RPMI8226 (cell line): ENCODE measurements around the gene NCR3LG1.
A peak's percentile ranks its signal among the peaks of the same experiment; 100 is the strongest.

Source experiments
- DNase-seq: peaks from one replicate; pipeline ENCODE4 v3.0.0-alpha.2; 2015

NCR3LG1 gene

DNA sequence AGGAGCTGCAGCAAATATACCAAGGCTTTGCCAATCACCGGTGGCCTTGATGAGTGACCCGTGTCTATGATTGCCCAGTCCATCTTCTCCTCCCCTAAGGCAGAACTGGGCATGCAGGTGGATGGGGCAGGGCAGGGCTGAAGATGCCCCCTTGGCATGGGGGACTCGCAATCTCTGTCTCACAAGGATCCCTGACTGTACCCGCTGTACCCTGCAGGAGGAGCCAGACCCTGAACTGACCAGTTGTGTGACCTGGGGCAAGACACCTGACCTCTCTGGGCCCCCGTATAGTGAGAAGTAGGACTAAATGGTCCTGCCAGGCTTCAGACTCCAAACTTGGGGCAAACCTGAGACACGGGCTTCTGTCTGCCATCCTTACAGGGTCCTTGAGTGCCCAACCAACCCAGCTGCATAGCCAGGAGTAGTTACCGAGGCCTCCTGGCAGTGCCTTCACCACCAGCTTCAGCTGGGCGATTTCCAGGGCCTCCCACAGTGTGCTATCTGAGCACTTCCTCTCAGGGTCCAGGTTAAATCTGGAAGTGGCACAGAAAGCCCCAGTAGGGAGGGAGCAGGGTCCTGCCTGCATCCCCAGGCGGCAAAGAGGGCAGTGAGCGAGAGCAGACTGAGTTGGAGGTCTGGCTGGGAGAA, 43.3 kb downstream of the NCR3LG1 start:
- DNase-seq, result no peak

DNA sequence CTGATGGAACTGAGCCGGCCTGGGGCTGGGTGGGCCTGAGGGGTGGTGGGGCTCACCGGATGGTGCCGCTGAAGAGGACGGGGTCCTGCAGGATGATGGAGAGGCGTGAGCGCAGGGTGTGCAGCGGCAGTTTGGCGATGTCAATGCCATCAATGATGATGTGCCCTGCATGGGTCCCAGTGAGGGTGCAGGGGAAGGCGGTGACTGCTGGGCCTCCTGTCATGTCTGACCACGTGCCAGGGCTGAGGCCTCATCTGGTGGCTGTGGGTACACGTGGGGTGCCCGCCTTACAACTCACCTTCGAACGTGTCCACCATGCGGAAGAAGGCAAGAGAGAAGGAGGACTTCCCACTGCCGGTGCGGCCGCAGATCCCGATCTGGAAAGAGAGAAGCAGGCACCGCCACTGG, 44.0 kb downstream of the NCR3LG1 start:
- DNase-seq, result no peak

DNA sequence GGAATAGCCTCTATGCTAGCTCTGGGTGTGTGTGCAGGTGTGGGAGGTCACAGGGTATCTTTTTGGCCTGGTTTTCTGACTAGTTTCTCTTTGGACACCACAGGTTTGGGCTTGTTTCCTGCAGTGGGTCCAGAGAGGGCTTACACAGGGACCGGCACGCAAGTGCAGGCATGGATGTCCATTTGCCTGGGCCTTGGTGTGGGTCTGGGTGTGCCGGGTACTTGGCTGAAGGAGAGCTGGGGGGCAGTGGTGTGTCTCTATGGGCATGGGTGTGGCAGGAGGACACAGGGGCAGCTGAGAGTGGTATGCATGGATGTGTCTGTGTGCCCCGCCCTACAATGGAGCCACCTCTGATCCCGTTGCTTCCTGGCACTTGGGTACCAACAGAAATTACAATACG, 44.4 kb downstream of the NCR3LG1 start:
- no peak for DNase-seq

GRCh38 chr11:17396598-17397310, 45.2 kb downstream of the NCR3LG1 start:
- DNase-seq, result no peak

GRCh38 chr11:17397311-17398002, 45.9 kb downstream of the NCR3LG1 start:
- no peak for DNase-seq

DNA sequence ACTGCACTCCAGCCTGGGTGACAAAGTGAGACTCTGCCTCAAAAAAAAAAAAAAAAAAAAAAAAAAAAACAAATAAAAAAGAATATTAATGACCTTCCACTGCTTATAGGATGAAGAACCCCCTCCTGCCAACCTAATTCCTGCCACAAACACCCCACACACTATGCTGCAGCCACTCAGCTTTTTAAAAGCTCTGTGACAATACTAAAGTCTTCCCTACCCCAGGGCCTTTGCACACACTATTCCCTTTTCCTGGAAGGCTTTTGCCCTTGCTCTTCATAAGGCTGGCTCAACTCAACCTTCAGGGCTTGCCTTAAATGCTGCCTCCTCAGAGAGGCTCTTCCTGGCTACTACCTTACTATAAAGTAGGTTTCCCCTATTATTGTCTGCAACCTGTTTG, 47.6 kb downstream of the NCR3LG1 start:
- no peak for DNase-seq

- DNase-seq, result peak; percentile 57
Measured at GRCh38 chr11:17400048-17400775, 48.6 kb downstream of the NCR3LG1 start.

DNA sequence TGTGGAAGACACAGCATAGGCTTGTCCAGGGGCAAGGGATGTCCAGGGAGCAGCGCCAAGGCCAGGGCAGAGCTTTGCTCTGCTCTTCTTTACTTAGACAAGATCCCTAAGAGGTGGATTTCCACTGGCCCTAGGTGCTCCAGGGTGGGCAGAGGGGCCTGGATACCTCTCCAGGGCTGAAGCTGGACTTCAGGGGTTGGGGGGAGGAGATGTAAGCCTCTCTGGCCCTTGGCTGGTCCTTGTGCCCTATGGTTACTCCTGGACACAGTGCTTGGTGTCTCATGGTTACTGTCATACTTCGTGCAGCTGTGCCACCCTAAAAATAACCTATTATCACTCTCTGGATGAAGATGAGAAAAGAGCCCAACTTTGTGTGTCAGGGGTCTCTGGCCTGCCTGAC, 49.7 kb downstream of the NCR3LG1 start:
- DNase-seq, result no peak

- no peak for DNase-seq
Measured at GRCh38 chr11:17401841-17402240, 50.2 kb downstream of the NCR3LG1 start.

DNA sequence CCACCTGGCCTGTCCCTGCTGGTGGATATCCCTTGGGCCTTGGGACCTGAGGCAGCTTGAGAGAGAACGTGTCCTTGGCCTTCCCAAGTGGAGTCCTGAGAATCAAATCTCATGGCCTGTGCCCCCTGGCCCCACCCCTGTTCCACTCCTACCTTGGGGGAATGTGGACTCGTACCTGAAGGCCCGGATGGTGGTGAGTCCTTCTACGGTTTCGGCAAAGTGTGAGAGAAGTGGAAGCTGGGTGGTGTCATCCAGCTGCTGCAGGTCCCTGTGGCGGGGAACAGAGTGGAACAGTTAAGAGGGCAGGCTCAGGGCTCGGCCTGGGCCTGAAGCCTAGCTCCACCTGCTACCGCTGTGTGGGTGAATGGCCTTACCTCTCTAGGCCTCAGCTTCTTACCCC, 50.9 kb downstream of the NCR3LG1 start:
- DNase-seq, result no peak

DNA sequence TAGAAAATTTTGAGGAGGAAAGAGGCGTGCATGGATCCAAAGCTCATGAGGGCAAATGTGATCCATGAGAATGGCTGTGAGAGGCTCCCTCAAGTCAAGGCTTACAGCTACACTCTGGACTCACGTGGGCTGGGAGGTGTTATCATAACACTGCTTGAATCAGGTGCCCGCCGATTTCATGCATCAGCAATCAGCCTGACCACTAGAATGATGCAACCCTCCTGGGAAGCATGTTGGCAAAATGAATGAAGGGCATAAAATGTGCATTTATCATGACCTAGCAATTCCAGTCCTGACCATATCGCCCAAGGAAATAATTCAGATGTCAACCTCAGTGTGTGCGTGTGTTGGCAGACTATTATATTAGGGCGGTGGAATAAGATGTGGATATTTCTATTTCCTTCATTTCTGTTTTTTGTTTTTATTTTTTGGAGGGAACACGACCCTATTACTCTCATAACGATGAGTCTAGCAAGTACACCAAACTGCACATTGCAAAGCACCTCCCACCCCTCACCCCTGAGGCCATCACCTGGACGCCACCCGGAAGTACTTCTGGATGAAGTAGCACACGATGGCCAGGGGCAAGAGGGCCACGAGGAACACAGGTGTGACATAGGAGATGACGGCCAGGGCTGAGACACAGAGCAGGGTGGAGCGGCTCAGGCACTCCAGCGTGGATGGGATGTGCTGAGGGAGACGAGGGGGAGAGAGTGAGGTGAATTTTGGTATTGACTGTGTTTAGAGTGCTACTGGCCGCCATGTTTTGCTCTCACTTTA, 52.6 kb downstream of the NCR3LG1 start:
- no peak for DNase-seq

GRCh38 chr11:17405232-17406005, 53.8 kb downstream of the NCR3LG1 start:
- peak; percentile 86 for DNase-seq

DNA sequence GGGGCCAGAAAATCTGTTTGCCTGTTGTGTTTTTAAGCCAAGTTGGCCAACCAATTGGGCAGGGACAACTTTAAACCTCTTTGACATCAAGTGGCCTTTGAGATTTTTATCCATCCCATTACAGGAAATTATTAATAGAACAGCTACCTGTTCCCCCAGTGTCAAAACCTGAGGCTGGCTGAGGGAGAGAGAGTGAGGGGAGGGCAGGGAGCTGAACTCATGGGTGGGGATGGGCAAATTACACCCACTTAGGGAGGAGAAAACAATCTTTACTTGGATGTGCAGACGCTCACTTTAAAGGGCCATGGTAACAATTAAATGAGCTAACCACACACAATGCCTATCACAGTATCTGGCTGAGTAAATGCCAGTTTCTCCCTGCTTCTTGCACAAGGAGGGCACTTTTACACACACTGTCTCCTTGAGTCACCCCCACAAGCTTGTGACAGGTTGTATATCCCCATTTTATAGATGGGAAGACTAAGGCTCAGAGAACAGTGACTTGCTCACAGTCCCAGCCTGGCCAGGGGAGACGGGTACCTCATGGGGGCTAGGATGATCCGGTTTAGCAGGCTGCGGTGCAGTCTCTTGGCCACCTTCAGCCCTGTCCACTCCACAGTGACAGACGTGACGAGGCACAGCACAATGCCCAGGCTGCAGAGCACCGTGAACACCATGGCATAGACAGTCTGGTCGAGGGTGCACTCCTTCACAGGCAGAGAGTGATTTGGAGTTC, 54.6 kb downstream of the NCR3LG1 start:
- no peak for DNase-seq

DNA sequence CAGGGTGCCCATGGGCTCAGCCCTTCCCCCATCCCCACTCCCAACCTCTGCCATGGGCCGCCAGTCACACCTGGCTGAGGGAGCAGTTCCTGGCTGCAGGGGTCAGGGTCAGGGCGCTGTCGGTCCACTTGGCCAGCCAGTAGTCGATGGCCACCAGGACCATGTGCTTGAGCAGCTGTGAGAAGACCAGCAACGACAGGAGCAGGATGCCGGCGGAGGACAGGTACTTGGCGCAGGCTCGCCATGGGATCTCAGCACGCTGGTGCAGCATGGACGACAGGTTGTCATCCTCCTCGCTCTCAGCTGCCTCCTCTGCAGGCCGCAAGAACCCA, 55.2 kb downstream of the NCR3LG1 start:
- no peak for DNase-seq

- DNase-seq, result no peak
Measured at GRCh38 chr11:17407575-17407974, 56.0 kb downstream of the NCR3LG1 start.

- DNase-seq, result no peak
Measured at GRCh38 chr11:17408026-17408425, 56.4 kb downstream of the NCR3LG1 start.

GRCh38 chr11:17408641-17409040, 57.0 kb downstream of the NCR3LG1 start:
- no peak for DNase-seq

- no peak for DNase-seq
Measured at GRCh38 chr11:17410606-17411379, 59.2 kb downstream of the NCR3LG1 start.

GRCh38 chr11:17411418-17411817, 59.8 kb downstream of the NCR3LG1 start:
- no peak for DNase-seq

DNA sequence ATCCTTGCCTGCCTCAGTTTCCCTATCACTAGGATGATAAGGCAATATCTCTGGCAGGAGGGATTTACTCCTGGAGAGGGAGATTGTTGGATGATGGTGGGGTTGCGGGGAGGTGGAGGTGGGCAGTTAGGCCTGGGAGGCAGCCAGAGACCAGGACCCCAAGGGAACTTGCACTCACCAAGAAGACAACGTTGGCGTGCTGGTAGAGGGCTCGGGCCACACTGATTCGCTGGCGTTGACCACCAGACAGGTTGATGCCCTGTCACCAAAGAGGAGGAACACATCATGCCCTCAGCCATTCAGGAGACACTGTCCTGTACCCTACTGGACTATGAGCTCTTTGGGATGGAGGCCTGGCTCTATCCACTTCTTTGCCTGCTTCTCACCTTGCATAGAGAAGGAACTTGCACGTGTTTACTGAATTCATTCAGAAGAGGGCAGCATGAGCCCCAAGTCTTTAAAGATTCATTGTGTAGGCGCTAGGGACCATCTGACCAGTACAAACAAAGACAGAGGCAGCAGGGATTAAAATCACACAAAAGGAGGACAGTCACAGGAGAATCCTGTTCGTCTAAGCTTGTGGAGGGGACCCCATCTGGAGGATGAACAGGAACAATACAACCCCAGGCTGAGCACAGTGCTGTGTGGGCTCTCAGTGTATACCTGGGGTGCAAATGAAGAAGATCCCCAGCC, 61.0 kb downstream of the NCR3LG1 start:
- DNase-seq, result no peak
